ENCODE measurements around the gene ETS1.

- TF ChIP-seq CTCF (conservative IDR thresholded peaks at IDR 0.05; ENCODE audit: low read depth, low read length), result no peak
- TF ChIP-seq EZH2 (IDR thresholded peaks at IDR 0.05; ENCODE audit: borderline replicate concordance, low read depth, low read length, poor library complexity, severe bottlenecking), result no peak
These were observed 109.1 kb downstream of the ETS1 start for GRCh38 chr11:128478305-128478704.

Measured in A673 (cell line).